ENCODE measurements around the gene WDR76. TPM values are rescaled to one million over a fixed set of nuclear protein-coding genes. Genes with fewer than 3 reads are reported as not detected.

WDR76 gene
- total RNA-seq, 2 experiments from 2014 or later = 126 to 170 TPM

DNA sequence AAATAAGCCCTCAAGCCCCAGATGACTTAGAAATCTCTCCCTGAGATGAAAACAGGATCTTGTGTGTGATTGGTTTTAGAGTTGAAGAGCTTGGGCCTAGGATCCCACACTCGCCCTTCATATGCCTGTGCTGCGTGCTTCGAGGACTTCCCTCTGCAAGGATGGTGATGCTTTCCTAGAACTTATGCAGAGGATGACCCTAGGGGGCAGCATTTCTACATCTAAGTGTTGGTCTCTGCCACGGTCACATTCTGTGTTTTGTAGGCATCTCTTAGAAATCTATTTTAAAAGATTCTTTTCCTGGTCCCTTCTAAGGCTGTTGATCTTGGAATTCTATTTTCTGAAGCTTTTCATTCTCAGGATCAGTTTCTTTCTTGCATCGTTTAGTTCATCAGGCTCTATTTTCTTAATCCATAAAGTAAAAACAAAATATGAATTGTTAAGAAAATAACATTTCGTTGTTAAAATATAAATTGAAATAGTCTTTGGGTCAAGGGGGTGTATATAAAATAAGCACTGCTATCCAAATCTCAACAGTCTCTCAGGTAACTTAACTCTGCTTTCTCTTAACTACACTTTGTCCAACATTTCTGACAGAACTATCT is 45.7 kb downstream of the WDR76 start:
- CTCF ChIA-PET (ENCODE audit: unreplicated experiment) = no interaction called here
- H3K4me1 ChIP-seq (ENCODE audit: insufficient read depth, low read length, poor library complexity, severe bottlenecking) = no peaks in the 10 kb centered on the region
- H4K20me1 ChIP-seq (ENCODE audit: insufficient read depth, low read length) = peaks cover 3% of the 10 kb centered on the region; the same call in 1 of the 2 replicates
- POLR2A ChIA-PET = no interaction called here
- no TSS peak for BruUV-seq (replicated peaks)
- no peaks in the 10 kb centered on the region for H3K9me2 ChIP-seq (ENCODE audit: insufficient read depth, low read length)
- H3K36me3 ChIP-seq (ENCODE audit: insufficient read depth, low read length) = peaks cover 97% of the 10 kb centered on the region
- DNase-seq (ENCODE audit: low spot score) = peak; percentile 57
- no peak overlapping the region for H3K4me3 ChIP-seq (ENCODE audit: low read depth, low read length, poor library complexity, severe bottlenecking)
- no peaks in the 10 kb centered on the region for H3K79me2 ChIP-seq (ENCODE audit: insufficient read depth, low read depth, low read length)
- intact Hi-C loops (cut with micrococcal nuclease; ENCODE audit: unreplicated experiment) = no loop called here
- no peaks in the 10 kb centered on the region for H3K9me3 ChIP-seq (ENCODE audit: low read length)
- no peak overlapping the region for H3K27ac ChIP-seq (ENCODE audit: low read depth, low read length, poor library complexity, severe bottlenecking)
- TF ChIP-seq, protein P1, sequence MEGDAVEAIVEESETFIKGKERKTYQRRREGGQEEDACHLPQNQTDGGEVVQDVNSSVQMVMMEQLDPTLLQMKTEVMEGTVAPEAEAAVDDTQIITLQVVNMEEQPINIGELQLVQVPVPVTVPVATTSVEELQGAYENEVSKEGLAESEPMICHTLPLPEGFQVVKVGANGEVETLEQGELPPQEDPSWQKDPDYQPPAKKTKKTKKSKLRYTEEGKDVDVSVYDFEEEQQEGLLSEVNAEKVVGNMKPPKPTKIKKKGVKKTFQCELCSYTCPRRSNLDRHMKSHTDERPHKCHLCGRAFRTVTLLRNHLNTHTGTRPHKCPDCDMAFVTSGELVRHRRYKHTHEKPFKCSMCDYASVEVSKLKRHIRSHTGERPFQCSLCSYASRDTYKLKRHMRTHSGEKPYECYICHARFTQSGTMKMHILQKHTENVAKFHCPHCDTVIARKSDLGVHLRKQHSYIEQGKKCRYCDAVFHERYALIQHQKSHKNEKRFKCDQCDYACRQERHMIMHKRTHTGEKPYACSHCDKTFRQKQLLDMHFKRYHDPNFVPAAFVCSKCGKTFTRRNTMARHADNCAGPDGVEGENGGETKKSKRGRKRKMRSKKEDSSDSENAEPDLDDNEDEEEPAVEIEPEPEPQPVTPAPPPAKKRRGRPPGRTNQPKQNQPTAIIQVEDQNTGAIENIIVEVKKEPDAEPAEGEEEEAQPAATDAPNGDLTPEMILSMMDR (conservative IDR thresholded peaks at IDR 0.05; ENCODE audit: low read length) = peak; percentile 80
- no peak for TF ChIP-seq EZH2phosphoT487 (IDR thresholded peaks at IDR 0.05; ENCODE audit: borderline replicate concordance, low read depth, low read length)
- no peak overlapping the region for H2AFZ ChIP-seq (ENCODE audit: low read length)
- H3K4me2 ChIP-seq (ENCODE audit: low read length) = no peak overlapping the region

DNA sequence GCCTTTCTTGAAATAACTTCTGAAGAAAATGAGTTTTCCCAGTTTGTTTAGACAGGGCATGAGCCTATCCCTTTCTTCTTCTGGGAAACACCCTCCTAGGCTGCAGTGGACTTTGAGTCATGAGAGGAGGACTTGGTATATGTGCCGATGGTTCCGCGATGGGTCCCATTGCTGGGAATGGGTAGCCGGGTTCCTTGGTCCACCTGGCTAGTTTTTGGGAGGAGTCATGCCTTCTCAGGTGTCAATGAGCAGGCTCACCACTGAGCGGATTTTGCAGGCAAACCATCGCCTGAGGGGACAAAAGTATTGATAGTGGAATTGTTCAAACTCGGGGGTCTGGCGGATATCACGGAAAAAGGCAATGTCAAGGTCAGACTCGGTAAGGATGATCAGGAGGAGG is 46.8 kb downstream of the WDR76 start:
- no peaks in the 10 kb centered on the region for H3K79me2 ChIP-seq (ENCODE audit: insufficient read depth, low read depth, low read length)
- no peaks in the 10 kb centered on the region for H3K9me2 ChIP-seq (ENCODE audit: insufficient read depth, low read length)
- H3K4me2 ChIP-seq (ENCODE audit: low read length) = no peak overlapping the region
- CTCF ChIA-PET (ENCODE audit: unreplicated experiment) = no interaction called here
- no peak overlapping the region for H2AFZ ChIP-seq (ENCODE audit: low read length)
- H3K9me3 ChIP-seq (ENCODE audit: low read length) = no peaks in the 10 kb centered on the region
- TF ChIP-seq, protein P1 (conservative IDR thresholded peaks at IDR 0.05; ENCODE audit: low read length) = no peak
- TF ChIP-seq EZH2phosphoT487 (IDR thresholded peaks at IDR 0.05; ENCODE audit: borderline replicate concordance, low read depth, low read length) = no peak
- no peaks in the 10 kb centered on the region for H3K4me1 ChIP-seq (ENCODE audit: insufficient read depth, low read length, poor library complexity, severe bottlenecking)
- BruUV-seq (replicated peaks) = no TSS peak
- intact Hi-C loops (cut with micrococcal nuclease; ENCODE audit: unreplicated experiment) = no loop called here
- POLR2A ChIA-PET = no interaction called here
- H3K36me3 ChIP-seq (ENCODE audit: insufficient read depth, low read length) = peaks cover 97% of the 10 kb centered on the region
- DNase-seq (ENCODE audit: low spot score) = no peak
- H3K4me3 ChIP-seq (ENCODE audit: low read depth, low read length, poor library complexity, severe bottlenecking) = no peak overlapping the region
- H4K20me1 ChIP-seq (ENCODE audit: insufficient read depth, low read length) = peaks cover 3% of the 10 kb centered on the region; the same call in 1 of the 2 replicates
- H3K27ac ChIP-seq (ENCODE audit: low read depth, low read length, poor library complexity, severe bottlenecking) = no peak overlapping the region

DNA sequence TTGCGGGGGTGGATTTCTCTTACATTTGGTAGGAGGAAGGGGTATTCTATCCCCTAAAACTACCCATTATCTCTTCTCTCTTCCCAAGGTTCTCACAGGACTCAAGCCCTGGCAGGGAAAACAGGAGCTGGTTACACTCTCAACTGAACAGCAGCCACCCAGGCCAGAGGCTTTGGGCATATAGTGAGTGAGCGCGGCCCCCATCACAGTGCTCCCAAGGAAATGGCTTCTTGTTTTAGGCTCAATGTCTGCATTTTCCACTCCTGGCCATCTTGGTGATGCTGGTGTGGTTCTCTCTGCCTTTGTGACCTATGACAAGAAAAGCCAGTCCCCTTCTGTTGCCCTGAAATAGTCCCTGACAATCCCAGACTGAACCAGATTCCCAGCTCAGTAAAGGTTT is 50.1 kb downstream of the WDR76 start:
- Histone ChIP-seq H3K4me1 (ENCODE audit: insufficient read depth, low read length, poor library complexity, severe bottlenecking) (no peaks in the 10 kb centered on the region), H3K4me3 (ENCODE audit: low read depth, low read length, poor library complexity, severe bottlenecking) (no peak overlapping the region), H2AFZ (ENCODE audit: low read length) (no peak overlapping the region), H3K27ac (ENCODE audit: low read depth, low read length, poor library complexity, severe bottlenecking) (no peak overlapping the region), H3K36me3 (ENCODE audit: insufficient read depth, low read length) (peaks cover 97% of the 10 kb centered on the region), H3K9me2 (ENCODE audit: insufficient read depth, low read length) (no peaks in the 10 kb centered on the region), H3K4me2 (ENCODE audit: low read length) (no peak overlapping the region), H4K20me1 (ENCODE audit: insufficient read depth, low read length) (no peaks in the 10 kb centered on the region), H3K9me3 (ENCODE audit: low read length) (no peaks in the 10 kb centered on the region), H3K79me2 (ENCODE audit: insufficient read depth, low read depth, low read length) (no peaks in the 10 kb centered on the region)
- BruUV-seq (replicated peaks) = no TSS peak
- DNase-seq (ENCODE audit: low spot score) = no peak
- intact Hi-C loops (cut with micrococcal nuclease; ENCODE audit: unreplicated experiment) = no loop called here
- POLR2A ChIA-PET = interaction anchor here (0.6 kb wide), 1 partner anchor 109 kb away, joined by 3 read pairs; no protein-coding TSS in a partner anchor
- TF ChIP-seq, protein P1 (conservative IDR thresholded peaks at IDR 0.05; ENCODE audit: low read length) = no peak
- TF ChIP-seq EZH2phosphoT487 (IDR thresholded peaks at IDR 0.05; ENCODE audit: borderline replicate concordance, low read depth, low read length) = no peak
- CTCF ChIA-PET (ENCODE audit: unreplicated experiment) = no interaction called here

Measured in OCI-LY7 (cell line).